ENCODE measurements around the gene MTFP1.
"Not testable (repeated sequence)": the region's sequence is repeated elsewhere in the genome, so short reads cannot be mapped to it uniquely, and the experiment has no call there.

Gene MTFP1

GRCh38 chr22:30455075-30455840 is 29.7 kb downstream of the MTFP1 start:
- DNase-seq: no peak

GRCh38 chr22:30457981-30458380 is 32.4 kb downstream of the MTFP1 start:
- DNase-seq: no peak

- DNase-seq: no peak
Observed at GRCh38 chr22:30459181-30460052, 33.8 kb downstream of the MTFP1 start.

- DNase-seq: no peak
Observed at GRCh38 chr22:30460147-30460546, 34.6 kb downstream of the MTFP1 start.

- DNase-seq: not testable (repeated sequence)
Observed at GRCh38 chr22:30460555-30460954, 35.0 kb downstream of the MTFP1 start.

- DNase-seq: no peak
Observed at GRCh38 chr22:30469165-30469564, 43.6 kb downstream of the MTFP1 start.

- no peak for DNase-seq
Observed at GRCh38 chr22:30470655-30471054, 45.1 kb downstream of the MTFP1 start.

GRCh38 chr22:30471616-30472318 is 46.2 kb downstream of the MTFP1 start, which contains the start of gene SEC14L3:
TSS of gene SEC14L3 (minus strand) at chr22:30472017. CDS start at chr22:30471958, 59 bp downstream.
- no peak for DNase-seq

- DNase-seq: no peak
Observed at GRCh38 chr22:30472994-30473720, 47.6 kb downstream of the MTFP1 start.

- no peak for DNase-seq
Observed at GRCh38 chr22:30474121-30474520, 48.6 kb downstream of the MTFP1 start.

- DNase-seq: no peak
Observed at GRCh38 chr22:30474683-30475424, 49.3 kb downstream of the MTFP1 start.

All from SW 1271 (cell line).